IPS-20b (cell line): Measurements from ENCODE around the gene FBXW12.

Experiments used
- H3K27ac ChIP-seq: one replicate; pipeline ENCODE4 v1.5.1; 2013; ENCODE audit warnings: low read length
- H3K27me3 ChIP-seq: 2 replicates; pipeline ENCODE4 v1.6.1; 2013; ENCODE audit warnings: mild to moderate bottlenecking, low read length, inconsistent platforms; ENCODE audit not compliant: insufficient read depth
- H3K36me3 ChIP-seq: 2 replicates; pipeline ENCODE4 v1.6.1; 2013; ENCODE audit warnings: low read depth, mild to moderate bottlenecking, inconsistent platforms, low read length, moderate library complexity; ENCODE audit not compliant: insufficient read depth
- H3K4me1 ChIP-seq: 2 replicates; pipeline ENCODE4 v1.6.1; 2013; ENCODE audit warnings: mild to moderate bottlenecking, control low read depth, inconsistent platforms, low read length, moderate library complexity; ENCODE audit not compliant: insufficient read depth
- H3K4me3 ChIP-seq: 2 replicates; pipeline ENCODE4 v1.5.1; 2013; ENCODE audit warnings: mild to moderate bottlenecking, low read length, inconsistent platforms
- H3K9ac ChIP-seq: 2 replicates; pipeline ENCODE4 v1.6.1; 2013; ENCODE audit warnings: low read depth, mild to moderate bottlenecking, inconsistent platforms, low read length, moderate library complexity
- H3K9me3 ChIP-seq: 2 replicates; pipeline ENCODE4 v1.6.1; 2013; ENCODE audit warnings: mild to moderate bottlenecking, low read depth, low read length, inconsistent platforms; ENCODE audit not compliant: insufficient read depth

Gene FBXW12

DNA sequence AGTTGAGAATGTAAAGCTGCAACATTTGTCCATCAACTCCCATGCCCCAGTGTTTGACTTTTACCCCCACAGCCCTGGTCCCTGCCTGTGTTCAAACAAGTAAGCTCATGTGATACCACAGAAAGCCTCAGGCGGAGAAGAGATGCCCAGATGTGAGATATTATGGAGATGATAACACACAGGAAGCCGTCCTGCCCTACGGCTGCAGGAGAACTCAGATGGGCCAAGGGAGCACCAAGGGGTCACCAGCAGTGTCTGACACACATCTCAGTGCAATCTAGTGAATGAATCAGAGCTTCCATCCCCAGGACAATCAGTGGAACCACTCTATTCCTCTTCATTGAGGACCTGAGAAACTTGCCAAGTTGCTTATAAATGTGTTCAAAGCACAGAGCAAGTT lies 24.5 kb upstream of the FBXW12 start:
- Histone ChIP-seq H3K9ac (no peak overlapping the region), H3K36me3 (no peaks in the 10 kb centered on the region), H3K27me3 (peaks cover 13% of the 10 kb centered on the region), H3K9me3 (no peaks in the 10 kb centered on the region), H3K27ac (no peak overlapping the region), H3K4me1 (no peaks in the 10 kb centered on the region), H3K4me3 (no peak overlapping the region)

GRCh38 chr3:48352546-48352945 lies 19.5 kb upstream of the FBXW12 start:
- Histone ChIP-seq H3K4me1 (no peaks in the 10 kb centered on the region), H3K9ac (no peak overlapping the region), H3K27me3 (peaks cover under 1% of the 10 kb centered on the region; the same call in 1 of the 2 replicates), H3K4me3 (no peak overlapping the region), H3K27ac (no peak overlapping the region), H3K9me3 (no peaks in the 10 kb centered on the region), H3K36me3 (no peaks in the 10 kb centered on the region)

DNA sequence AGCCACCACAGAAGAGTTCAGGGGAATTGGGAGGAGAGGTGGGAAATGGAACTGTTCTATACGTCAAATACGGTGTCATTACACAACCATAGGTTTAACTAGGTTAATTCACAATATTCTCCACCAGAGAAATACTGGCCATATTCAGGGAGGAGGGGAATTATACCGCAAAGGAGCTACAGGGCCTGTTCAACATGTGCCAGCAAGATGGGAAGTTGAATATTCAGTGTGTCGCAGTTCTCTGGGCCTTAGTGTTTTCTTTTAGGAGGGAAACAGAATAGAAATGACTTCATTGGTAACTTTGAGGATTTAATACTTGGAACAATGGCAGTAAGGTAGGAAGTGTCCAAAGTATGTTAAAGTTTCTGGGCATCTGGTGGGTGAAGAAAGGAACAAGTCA lies 18.0 kb upstream of the FBXW12 start:
- H3K36me3 ChIP-seq, result no peaks in the 10 kb centered on the region
- no peak overlapping the region for H3K4me3 ChIP-seq
- no peak overlapping the region for H3K9ac ChIP-seq
- no peaks in the 10 kb centered on the region; the same call in 1 of the 2 replicates for H3K9me3 ChIP-seq
- no peaks in the 10 kb centered on the region for H3K4me1 ChIP-seq
- no peaks in the 10 kb centered on the region; the same call in 1 of the 2 replicates for H3K27me3 ChIP-seq
- H3K27ac ChIP-seq, result no peak overlapping the region

DNA sequence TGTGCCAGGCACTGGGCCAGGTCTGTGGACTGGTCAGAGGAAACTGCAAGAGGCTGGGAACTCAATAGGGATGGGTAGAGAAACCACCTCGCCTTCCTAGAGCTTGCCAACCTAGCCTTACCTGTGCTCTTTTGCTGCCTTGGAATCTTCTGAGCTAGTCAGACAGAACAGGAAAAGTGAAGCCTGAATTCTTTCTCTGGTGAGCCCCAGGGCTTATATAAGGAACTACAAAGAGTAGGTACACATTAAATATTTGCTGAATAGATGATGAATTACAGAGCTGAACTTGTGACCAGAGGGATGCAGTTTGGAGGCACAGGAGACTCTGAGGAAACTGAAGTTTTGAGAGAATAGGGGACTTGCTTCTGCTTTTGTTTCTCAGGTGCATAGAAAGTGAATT lies 15.6 kb upstream of the FBXW12 start:
- no peaks in the 10 kb centered on the region for H3K36me3 ChIP-seq
- no peak overlapping the region for H3K9ac ChIP-seq
- no peak overlapping the region for H3K27ac ChIP-seq
- no peak overlapping the region for H3K4me3 ChIP-seq
- no peaks in the 10 kb centered on the region; the same call in 1 of the 2 replicates for H3K27me3 ChIP-seq
- no peaks in the 10 kb centered on the region for H3K4me1 ChIP-seq
- no peaks in the 10 kb centered on the region; the same call in 1 of the 2 replicates for H3K9me3 ChIP-seq

GRCh38 chr3:48361928-48362327 lies 10.1 kb upstream of the FBXW12 start:
- Histone ChIP-seq H3K27ac (no peak overlapping the region), H3K36me3 (no peaks in the 10 kb centered on the region), H3K9me3 (peaks cover 11% of the 10 kb centered on the region), H3K4me3 (no peak overlapping the region), H3K9ac (no peak overlapping the region), H3K27me3 (no peaks in the 10 kb centered on the region), H3K4me1 (no peaks in the 10 kb centered on the region)

DNA sequence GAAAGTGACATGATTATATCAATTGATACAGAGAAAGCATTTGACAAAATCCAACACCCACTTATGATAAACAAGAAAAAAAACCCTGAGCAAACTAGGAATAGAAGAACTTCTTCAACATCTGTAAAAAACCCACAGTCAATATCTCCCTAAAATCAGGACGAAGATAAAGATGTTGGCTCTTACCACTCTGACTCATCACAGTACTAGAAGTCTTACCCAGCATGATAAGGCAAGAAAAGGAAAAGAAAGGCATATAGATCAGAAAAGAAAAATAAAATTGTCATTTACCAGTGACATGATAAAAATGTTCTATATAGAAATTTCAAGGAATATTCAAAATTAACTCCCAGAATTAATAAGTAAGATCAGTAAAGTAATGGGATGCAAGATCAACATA lies 7.2 kb upstream of the FBXW12 start:
- H3K36me3 ChIP-seq, result no peaks in the 10 kb centered on the region
- no peaks in the 10 kb centered on the region for H3K4me1 ChIP-seq
- H3K27ac ChIP-seq, result no peak overlapping the region
- no peak overlapping the region for H3K4me3 ChIP-seq
- peaks cover 11% of the 10 kb centered on the region for H3K9me3 ChIP-seq
- no peak overlapping the region for H3K9ac ChIP-seq
- no peaks in the 10 kb centered on the region for H3K27me3 ChIP-seq

DNA sequence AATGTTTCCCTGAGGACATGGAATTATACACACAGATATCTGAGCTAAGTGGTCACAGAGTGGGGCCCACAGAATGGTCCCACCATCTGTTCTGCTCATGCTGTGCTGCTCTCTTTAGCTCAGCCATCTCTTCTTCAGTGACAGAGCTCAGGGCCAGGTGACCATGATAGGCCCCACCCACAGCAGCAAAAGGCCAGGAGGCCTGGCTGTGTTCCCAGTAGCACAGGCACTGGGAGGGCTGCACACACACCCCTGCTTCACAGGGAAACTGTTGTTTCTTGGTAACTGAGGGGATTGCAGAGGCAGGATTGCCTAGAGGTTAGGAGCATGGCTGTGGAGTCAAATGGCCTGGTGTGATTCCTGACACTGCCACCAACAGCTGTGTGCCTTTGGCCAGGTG lies 4.8 kb upstream of the FBXW12 start:
- H3K9me3 ChIP-seq, result peaks cover 8% of the 10 kb centered on the region
- H3K27me3 ChIP-seq, result no peaks in the 10 kb centered on the region
- no peak overlapping the region for H3K4me3 ChIP-seq
- H3K9ac ChIP-seq, result no peak overlapping the region
- no peaks in the 10 kb centered on the region for H3K36me3 ChIP-seq
- no peaks in the 10 kb centered on the region; the same call in 1 of the 2 replicates for H3K4me1 ChIP-seq
- H3K27ac ChIP-seq, result no peak overlapping the region

GRCh38 chr3:48369693-48370332 lies 2.2 kb upstream of the FBXW12 start:
- H3K9ac ChIP-seq, result no peak overlapping the region
- no peaks in the 10 kb centered on the region for H3K9me3 ChIP-seq
- no peaks in the 10 kb centered on the region for H3K36me3 ChIP-seq
- no peaks in the 10 kb centered on the region for H3K27me3 ChIP-seq
- H3K4me3 ChIP-seq, result no peak overlapping the region
- no peaks in the 10 kb centered on the region; the same call in 1 of the 2 replicates for H3K4me1 ChIP-seq
- no peak overlapping the region for H3K27ac ChIP-seq

GRCh38 chr3:48370333-48370713 lies 1.7 kb upstream of the FBXW12 start:
- no peaks in the 10 kb centered on the region for H3K36me3 ChIP-seq
- no peaks in the 10 kb centered on the region; the same call in 1 of the 2 replicates for H3K4me1 ChIP-seq
- H3K27ac ChIP-seq, result no peak overlapping the region
- no peak overlapping the region for H3K4me3 ChIP-seq
- H3K9ac ChIP-seq, result no peak overlapping the region
- H3K9me3 ChIP-seq, result no peaks in the 10 kb centered on the region
- no peaks in the 10 kb centered on the region for H3K27me3 ChIP-seq

GRCh38 chr3:48372377-48372770 lies 355 bp downstream of the FBXW12 start:
- 0 out of 2 replicates have a peak overlapping the region, but pooled peaks have one; percentile 21 for H3K9ac ChIP-seq
- H3K27ac ChIP-seq, result no peak overlapping the region
- no peaks in the 10 kb centered on the region for H3K9me3 ChIP-seq
- no peak overlapping the region for H3K4me3 ChIP-seq
- no peaks in the 10 kb centered on the region; the same call in 1 of the 2 replicates for H3K4me1 ChIP-seq
- no peaks in the 10 kb centered on the region for H3K36me3 ChIP-seq
- no peaks in the 10 kb centered on the region for H3K27me3 ChIP-seq

GRCh38 chr3:48372862-48373435 lies 930 bp downstream of the FBXW12 start:
- Histone ChIP-seq H3K4me1 (no peaks in the 10 kb centered on the region; the same call in 1 of the 2 replicates), H3K27ac (no peak overlapping the region), H3K4me3 (no peak overlapping the region), H3K27me3 (no peaks in the 10 kb centered on the region), H3K9ac (0 out of 2 replicates have a peak overlapping the region, but pooled peaks have one; percentile 21), H3K36me3 (no peaks in the 10 kb centered on the region), H3K9me3 (no peaks in the 10 kb centered on the region)

- no peaks in the 10 kb centered on the region for H3K9me3 ChIP-seq
These were observed 15.6 kb downstream of the FBXW12 start for GRCh38 chr3:48387634-48388033.

More at GRCh38 chr3:48387634-48388033, 15.6 kb downstream of the FBXW12 start:
- no peak overlapping the region for H3K9ac ChIP-seq
- no peaks in the 10 kb centered on the region for H3K27me3 ChIP-seq
- H3K36me3 ChIP-seq, result no peaks in the 10 kb centered on the region
- H3K27ac ChIP-seq, result no peak overlapping the region
- no peak overlapping the region for H3K4me3 ChIP-seq
- no peaks in the 10 kb centered on the region for H3K4me1 ChIP-seq
